HG02759 (cell line): ENCODE measurements around the gene BANF2.
"Not testable (repeated sequence)": the region's sequence is repeated elsewhere in the genome, so short reads cannot be mapped to it uniquely, and the experiment has no call there.

ENCODE experiments used
- ATAC-seq: cut with Tn5 transposase; IDR thresholded peaks from one replicate; pipeline ENCODE4 v1.9.1; 2021; ENCODE audit warnings: mild to moderate bottlenecking, moderate library complexity; ENCODE audit not compliant: unreplicated experiment

Gene BANF2

DNA sequence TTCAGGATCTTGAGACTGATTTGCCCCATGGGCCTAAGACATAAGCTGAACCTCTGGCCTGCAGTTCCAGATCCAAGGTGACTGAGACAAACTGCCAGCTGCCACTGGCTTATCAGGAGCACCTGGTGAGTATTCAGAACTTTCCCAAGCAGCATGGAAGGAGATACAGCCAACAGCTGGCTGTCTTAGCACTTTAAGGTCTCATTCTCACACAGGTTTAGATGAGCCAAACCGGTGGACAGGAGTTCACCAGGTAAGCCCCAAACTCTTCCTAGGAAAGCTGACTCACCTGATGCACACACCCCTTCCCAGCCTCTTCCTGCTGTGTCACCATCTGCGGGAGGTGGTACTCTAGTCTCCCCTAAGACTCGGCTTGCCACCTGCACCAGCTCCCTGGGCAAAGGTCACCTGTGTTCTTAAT, at the start of gene BANF2:
TSS of gene BANF2 (plus strand) at position 36 of the 421 bp plus-strand sequence. CDS start 25,060 bp downstream, outside the sequence.
- ATAC-seq: no peak

DNA sequence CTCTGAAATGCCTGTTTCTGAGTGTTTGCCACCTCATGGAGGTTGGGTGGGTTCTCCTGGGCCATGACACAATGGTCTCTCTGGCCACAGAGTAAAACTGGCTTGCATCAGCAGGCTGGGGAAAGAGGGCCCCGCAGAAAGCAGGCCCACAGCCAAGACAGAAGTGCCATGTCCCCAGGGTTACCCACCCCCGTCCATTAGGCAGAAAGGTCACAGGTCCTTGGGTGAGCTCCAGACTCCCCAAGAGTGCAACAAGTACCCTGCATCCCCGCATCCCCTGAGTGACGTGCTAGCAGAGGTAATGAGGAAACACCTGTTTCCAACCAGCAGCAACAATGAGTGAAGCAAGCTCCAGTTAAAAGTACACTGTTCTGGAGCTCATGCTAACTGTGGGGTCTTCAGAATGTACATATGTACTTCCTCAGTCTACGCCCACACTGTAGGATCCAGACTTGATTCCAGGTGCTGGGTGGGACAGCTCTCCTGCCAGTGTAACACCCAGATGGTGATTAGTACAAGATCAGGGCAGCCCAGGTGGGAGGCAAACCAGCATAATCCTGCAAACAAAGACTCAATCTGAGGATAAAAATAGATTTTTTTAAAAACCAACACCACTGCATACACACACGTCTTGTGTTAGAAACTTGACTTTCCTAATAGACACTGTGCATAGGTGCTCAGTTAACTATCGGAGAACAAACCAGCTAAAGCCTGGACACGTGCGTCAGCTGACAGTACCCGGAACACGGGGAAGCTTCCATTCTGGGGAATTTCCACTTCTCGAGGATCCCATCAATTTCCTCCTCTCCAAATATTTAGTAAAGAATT, 49.3 kb upstream of the BANF2 start:
- ATAC-seq: no peak

GRCh38 chr20:17651129-17651759, 48.5 kb upstream of the BANF2 start:
- ATAC-seq: no peak

- ATAC-seq: no peak
Measured at GRCh38 chr20:17651760-17652388, 47.9 kb upstream of the BANF2 start.

- ATAC-seq: no peak
Measured at GRCh38 chr20:17652411-17652810, 47.4 kb upstream of the BANF2 start.

GRCh38 chr20:17653835-17654648, 45.7 kb upstream of the BANF2 start:
- no peak for ATAC-seq

GRCh38 chr20:17654649-17655285, 45.0 kb upstream of the BANF2 start:
- no peak for ATAC-seq

DNA sequence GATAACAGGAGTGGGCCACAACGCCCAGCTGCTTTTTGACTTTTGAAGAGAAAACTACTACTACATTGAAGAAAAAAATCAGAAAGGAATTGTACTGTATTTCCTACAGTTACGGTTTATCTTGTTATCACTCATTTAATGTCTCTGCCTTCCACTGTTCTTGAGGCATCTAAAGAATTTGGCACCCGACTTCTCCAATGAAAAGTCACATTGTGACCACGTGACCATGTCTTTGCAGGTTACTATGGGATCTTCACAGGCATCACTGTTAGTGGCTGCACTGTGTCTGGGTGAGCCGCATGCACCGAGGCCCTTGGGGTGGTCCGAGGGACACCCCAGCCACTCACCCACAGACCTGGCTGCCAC, 44.5 kb upstream of the BANF2 start:
- ATAC-seq: no peak

DNA sequence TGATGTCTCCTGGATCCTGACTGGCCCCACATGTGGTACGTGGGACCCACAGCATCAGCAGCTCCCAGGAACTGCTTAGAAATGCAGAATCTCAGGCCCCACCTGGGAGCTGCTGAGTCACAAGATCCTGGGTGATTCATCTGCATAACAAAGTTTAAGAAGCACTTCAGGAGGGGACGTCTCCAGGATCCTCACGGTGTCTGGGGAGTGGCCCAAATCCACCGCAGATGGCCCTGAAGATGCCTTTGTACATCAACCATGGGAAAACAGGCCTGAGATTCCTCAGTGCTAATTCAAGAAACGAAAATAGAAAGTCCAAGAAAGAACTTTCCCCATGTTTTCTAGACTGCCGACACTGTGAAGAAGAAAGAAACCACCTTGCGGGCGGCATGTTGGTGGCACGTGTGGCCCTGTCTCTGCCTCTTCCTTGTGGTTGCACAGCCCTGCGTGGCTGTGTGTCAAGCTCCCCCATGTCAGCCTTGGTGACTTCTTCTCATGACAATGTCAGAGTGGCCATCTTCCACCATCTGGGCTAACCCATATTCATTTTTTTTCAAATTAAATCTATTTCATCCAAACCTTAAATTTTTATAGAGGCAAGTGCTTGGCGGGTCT, 43.8 kb upstream of the BANF2 start:
- ATAC-seq: no peak

DNA sequence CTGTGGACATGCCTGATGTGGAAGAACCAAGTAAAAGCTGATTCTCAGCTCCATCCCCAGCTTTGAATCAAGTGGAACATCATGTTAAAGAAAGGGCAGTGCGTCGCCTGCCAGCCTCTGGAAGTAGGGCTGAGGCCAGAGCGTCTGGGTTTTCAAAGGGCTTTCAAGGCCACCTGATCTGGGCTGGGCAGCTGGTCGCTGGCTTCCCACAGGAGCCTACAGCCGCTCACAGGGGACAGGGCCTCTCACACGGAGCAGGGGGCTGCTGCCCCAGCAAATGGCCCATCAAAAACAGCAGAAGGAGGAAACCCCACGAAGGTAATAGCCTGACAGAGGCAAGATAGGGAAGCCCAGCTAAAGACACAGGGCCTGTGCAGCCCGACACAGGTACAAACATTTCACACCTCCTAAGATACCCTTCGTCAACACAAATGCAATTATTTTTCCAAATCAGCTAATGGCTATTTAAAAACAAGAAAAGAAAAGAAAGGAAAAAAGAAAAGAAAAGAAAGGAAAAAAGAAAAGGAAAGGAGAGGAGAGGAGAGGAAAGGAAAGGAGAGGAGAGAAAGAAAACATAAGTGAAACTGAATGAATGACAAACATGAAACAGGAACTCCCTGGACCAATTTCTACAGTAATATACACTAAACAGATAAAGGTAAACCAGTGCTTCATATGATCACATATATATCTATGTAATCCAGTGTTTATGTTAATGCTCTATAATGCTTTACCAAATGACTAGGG, 42.5 kb upstream of the BANF2 start:
- ATAC-seq: no peak

GRCh38 chr20:17657898-17658647, 41.7 kb upstream of the BANF2 start:
- no peak for ATAC-seq

DNA sequence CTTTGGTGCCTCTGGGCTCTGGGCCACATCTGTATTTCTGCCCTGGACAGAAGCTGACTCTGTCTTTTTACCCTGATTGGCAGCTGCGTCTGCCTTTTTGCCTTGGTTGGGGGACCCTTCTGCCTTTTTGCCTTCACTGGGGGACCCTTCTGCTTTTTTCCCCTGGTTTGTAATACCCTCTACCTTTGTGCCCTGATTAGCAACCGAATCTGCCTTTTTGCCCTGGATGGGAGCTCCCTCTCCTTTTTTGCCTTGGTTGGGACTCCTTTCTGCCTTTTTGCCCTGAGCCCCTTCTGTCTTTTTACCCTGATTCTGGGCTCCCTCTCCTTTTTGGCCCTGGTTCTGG, 41.1 kb upstream of the BANF2 start:
- ATAC-seq: no peak

DNA sequence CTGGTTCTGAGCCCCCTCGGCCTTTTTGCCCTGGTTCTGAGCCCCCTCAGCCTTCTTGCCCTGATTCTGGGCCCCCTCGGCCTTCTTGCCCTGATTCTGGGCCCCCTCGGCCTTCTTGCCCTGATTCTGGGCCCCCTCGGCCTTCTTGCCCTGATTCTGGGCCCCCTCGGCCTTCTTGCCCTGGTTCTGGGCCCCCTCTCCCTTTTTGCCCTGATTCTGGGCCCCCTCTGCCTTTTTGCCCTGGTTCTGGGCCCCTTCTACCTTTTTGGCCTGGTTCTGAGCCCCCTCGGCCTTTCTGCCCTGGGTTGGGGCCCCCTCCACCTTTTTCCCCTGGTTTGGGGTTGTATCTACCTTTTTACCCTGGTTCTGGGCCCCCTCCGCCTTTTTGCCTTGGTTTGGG, 40.4 kb upstream of the BANF2 start:
- not testable (repeated sequence) for ATAC-seq

GRCh38 chr20:17659801-17660200, 40.0 kb upstream of the BANF2 start:
- ATAC-seq: no peak

DNA sequence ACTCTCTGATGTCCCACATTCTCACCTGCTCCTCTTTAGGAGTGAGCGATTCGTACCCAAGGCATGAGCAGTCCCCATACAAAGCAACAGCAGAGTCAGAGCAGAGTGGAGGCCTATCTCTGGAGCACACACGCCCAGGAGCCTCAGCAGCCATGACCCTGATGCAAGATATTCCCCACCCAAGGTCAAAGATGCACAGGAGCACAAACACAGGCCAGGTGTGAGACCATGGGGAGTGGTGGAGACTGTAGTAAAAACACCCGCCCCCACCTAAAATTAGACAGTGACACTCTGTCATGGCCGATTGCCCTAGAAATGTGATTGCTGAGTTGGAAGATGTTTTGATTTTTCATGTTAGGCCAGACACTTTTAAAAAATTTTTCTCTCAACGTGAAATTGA, 39.1 kb upstream of the BANF2 start:
- no peak for ATAC-seq

DNA sequence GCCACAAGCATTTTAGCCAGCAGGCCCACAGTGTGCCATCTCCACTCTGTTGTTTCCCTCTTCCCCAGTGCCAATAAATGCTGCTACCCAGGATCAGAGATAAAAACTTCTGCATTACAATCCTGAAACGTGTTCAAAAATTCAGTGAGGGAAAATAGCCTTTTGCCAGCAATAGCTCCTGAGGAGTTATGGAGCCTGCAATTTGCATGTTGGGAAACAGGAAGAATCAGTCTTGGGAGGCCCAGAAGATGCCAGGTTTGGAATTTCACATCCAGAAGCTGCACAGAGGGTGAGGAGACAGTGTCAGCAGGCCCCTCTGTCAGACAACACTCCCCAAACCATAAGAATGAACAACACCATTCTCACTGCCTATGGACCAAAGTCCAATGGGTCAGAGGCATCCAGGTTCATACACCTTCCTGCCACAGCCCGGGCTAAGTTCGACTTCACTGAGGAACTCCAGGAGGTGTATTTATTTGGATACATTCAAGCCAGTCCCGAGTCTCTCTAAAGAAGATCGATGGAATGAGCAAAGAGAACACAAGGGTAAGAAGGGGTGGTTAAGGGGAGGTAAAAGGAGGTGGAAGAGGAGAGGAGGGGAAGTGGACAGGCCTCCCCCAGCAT, 38.5 kb upstream of the BANF2 start:
- no peak for ATAC-seq

- no peak for ATAC-seq
Measured at GRCh38 chr20:17662333-17663039, 37.3 kb upstream of the BANF2 start.

GRCh38 chr20:17663040-17663399, 36.7 kb upstream of the BANF2 start:
- ATAC-seq: no peak
